HL-60/S4 treated with retinoic acid at 250 ng/mL for 4 days and 3 days (cell line): ENCODE results near the gene USP32.

Experiments
- in situ Hi-C: fragments of 300-500 bp; cut with MboI; formaldehyde crosslinking; loops from 2 replicates; pipeline ENCODE4 v1.7.0; 2022; ENCODE audit warnings: low sequenced_read_pairs

Gene USP32

DNA sequence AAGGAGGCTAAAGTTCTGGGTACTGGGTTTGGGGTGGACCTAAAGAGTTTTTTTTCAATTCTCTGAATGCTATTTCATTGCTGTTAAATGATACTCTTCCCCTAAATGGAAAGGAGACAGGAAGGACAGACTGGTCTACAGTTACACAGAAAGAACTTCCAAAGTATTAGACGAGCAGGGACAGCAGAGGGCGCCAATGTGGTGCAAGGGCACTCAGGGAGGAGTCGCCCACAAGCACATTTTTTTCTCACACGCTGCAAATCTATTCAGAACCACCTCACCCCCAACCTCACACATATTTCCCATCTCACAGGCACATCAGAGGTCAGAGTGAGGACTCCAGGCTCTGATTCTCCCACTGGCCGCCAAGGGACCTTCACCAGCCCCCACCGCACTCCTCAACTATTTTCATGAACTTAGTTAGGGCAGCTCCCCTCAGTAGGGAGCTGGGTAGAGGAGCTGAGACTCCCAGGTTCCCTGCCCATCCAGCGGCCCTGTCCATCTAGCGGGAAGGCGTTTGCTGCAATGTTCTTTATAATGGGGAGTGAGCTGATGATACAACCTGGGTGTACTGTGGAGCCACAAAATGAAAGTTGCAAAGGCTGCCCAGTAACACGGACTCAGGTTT, 248.9 kb downstream of the USP32 start:
- in situ Hi-C loops: loop anchor here (25.0 kb wide), 2 partner anchors 269 to 494 kb away; partner anchors contain the start of gene CHCT1

DNA sequence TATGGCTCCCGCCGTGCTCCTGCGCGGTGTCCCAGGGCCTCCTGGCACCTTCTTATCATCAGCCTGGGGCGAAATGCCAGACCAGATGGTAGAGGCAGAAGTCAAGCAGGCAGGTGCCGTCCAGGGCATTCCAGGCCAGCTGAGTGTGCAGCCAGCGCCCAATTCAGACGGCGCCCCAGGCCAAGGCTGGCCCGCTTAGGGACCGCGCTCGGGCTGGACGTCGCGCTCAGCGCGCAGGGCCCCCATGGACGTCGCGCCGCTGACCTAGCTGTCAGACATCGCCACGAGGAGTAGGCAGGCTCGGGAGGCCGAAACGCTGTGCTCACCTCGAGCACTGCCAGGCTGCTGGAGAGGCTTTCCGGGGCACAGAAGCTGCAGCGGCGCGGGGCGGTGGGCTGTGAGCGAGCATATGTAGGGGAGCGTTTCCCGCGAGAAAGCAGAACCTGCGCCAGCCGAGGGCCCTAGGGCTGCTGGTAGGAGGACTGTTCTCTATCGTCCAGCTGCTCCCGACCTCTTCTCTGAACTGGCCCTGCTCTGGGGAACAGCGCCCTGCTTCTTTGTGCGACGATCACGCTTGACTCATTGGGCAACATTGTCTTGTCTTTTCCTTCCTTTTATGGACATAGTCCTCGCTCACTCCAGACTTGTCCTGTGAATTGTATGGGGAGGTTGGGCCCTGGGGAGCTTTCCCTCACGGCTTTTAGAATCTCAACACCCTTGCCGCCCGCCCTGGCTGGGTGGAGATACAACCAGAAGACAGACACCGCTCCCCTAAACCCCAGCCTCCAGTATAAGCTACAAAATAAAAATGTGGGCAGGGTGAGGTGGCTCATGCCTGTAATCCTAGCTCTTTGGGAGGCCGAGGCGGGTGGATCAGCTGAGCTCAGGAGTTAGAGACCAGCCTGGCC, 250.6 kb downstream of the USP32 start:
- in situ Hi-C loops: loop anchor here (25.0 kb wide), 2 partner anchors 271 to 496 kb away; partner anchors contain the start of gene CHCT1

- in situ Hi-C loops: loop anchor here (25.0 kb wide), 2 partner anchors 273 to 498 kb away; partner anchors contain the start of gene CHCT1
Observed at GRCh38 chr17:60139438-60140285, 252.3 kb downstream of the USP32 start.

DNA sequence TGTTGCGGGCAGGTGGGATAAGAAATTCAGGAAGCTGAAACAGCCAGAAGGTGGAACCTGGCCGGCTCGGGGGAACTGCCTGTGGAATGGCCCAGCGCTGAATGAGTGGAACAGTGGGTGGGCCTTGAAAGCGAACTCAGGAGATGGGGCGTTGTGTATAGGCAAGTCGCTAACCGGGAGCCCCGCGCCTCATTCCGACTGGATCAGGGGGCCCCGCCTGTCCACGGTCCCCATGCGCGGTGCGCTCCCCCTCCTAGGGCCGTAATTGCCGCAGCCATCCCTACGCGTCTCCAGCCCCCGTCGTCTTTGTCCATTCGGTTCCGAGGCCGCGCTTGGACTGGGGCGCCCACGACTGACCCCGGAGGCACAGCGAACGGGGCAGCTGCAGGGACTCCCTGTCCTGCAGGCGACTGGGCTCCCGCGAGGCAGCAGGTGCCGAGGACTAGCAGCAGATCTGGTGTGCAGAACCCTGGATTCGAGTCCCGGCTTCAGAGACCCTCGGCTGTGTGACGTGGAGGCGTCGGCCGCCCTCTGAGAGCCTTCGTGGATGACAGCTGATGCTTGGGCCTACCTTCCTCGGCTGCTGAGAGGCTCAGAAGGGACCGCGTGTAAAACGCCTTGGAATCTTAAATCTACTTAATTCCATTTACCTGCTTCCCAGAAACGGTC, 253.0 kb downstream of the USP32 start:
- in situ Hi-C loops: loop anchor here (25.0 kb wide), 2 partner anchors 273 to 498 kb away; partner anchors contain the start of gene CHCT1

DNA sequence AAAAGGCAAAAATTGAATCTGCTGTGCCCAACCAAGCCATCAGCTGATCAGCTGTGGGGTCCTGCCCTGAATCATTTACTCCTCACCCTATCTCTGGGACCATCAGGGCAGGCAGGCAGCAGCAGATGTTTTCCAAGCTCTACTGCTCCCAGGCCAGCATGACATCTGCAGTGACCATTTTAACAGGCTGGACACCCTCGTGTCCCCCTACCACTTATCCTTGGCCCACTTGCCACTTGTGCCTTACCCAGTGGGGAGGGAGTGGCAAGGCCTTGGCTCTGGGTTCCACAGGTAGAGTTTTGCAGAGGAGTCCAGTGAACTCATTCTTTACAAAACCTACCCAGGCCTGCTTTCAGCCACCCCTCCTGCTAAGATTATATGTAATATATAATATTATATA, 254.2 kb downstream of the USP32 start:
- in situ Hi-C loops: loop anchor here (25.0 kb wide), 2 partner anchors 275 to 500 kb away; partner anchors contain the start of gene CHCT1

GRCh38 chr17:60135951-60136666, 255.8 kb downstream of the USP32 start:
- in situ Hi-C loops: loop anchor here (25.0 kb wide), 2 partner anchors 276 to 501 kb away; partner anchors contain the start of gene CHCT1

DNA sequence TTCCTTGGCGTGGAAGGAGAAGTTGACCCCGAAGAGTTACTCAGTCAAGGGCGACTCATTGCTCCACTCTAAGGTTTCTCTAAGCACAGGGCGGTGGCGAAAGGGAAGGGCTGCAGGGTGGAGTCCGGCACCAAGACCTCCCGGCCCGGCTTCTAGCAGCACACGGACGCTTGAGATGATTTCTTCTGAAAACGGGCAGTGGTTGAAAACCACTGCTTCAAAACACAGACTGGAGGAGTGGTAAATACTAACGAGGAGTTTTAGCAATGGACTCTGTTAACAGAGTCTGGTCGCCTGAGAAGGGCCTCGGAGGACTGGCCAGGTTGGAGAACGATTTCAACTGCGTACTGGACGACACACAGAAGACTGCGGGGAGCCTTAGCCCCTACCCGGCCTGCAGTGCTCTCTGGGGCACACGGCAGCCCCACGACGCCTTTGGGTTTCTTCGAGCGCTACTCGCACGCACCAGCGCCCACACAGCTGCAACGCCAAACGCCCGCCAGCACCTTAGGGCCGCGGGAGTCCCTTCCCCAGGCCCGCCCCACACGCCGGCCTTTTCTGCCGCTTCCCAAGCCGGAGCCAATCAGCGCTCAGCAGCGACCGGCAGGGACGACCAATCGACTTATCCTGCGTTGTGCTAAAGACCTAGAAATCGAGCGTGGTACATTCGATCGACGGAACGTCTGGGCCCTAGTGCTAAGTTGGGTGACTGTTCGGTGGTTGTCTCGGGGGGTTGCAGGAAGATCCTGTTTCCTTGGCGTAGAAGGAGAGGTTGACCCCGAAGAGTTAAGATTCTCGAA, 256.6 kb downstream of the USP32 start:
- in situ Hi-C loops: loop anchor here (25.0 kb wide), 2 partner anchors 277 to 502 kb away; partner anchors contain the start of gene CHCT1

- in situ Hi-C loops: loop anchor here (25.0 kb wide), 2 partner anchors 278 to 503 kb away; partner anchors contain the start of gene CHCT1
Observed at GRCh38 chr17:60134396-60135150, 257.4 kb downstream of the USP32 start.

DNA sequence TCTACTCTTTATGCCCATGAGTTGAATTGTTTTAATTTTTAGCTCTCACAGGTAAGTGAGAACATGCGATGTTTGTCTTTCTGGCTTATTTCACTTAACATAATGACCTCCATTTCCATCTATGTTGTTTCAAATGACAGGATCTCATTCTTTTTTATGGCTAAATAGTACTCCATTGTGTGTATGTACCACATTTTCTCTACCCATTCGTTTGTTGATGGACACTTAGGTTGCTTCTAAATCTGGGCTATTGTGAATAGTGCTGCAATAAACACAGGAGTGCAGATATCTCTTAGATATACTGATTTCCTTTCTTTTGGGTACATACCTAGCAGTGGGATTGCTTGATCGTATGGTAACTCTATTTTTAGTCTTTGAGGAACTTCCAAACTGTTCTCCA, 261.5 kb downstream of the USP32 start:
- in situ Hi-C loops: loop anchor here (25.0 kb wide), 2 partner anchors 282 to 507 kb away; partner anchors contain the start of gene CHCT1

DNA sequence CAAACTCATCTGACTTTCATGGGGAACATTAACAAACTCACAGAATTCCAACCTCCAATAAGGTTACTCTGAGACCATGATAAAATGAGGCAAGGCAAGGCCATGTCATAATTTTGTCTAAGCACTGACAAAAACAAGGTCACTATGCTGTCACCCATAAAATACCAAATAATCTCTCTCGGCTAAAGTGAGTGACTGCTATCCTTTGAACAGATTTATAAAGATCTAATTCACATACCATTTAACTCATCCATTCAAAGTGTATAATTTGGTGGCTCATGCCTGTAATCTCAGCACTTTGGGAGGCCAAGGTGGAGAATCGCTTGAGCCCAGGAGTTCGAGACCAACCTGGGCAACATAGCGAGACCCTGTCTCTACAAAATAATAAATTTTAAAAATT, 262.8 kb downstream of the USP32 start:
- in situ Hi-C loops: loop anchor here (25.0 kb wide), 2 partner anchors 283 to 508 kb away; partner anchors contain the start of gene CHCT1
